Subcutaneous adipose tissue (tissue), 4 donors: ENCODE results near the gene ASNSD1. TPM values are rescaled to one million over a fixed set of nuclear protein-coding genes. Genes with fewer than 3 reads are reported as not detected.

Source experiments
- CTCF ChIP-seq: fragments of 450-650 bp; IDR thresholded peaks from one replicate; pipeline ENCODE4 v1.5.1; 2016; ENCODE audit warnings: low read depth, mild to moderate bottlenecking, control low read depth, antibody characterized with exemption, moderate library complexity
- total RNA-seq, 4 donors: library from RNA; depleted of rRNA; stranded (reverse); fragments of >200 nt; gene quantifications; one replicate each; pipeline ENCODE4 v1.1.0, GENCODE V29; 2016

ASNSD1 gene
- total RNA-seq, 4 donors from 2014 or later, result 40.3 to 76.8 (median 48.0) TPM

GRCh38 chr2:189702071-189702470 is 40.8 kb downstream of the ASNSD1 start:
- no peak for TF ChIP-seq CTCF

- no peak for TF ChIP-seq CTCF
Measured at GRCh38 chr2:189709501-189710221, 48.4 kb downstream of the ASNSD1 start.

GRCh38 chr2:189719571-189719970 is 58.3 kb downstream of the ASNSD1 start:
- TF ChIP-seq CTCF, result no peak

Other genes starting within 250 kb of the ASNSD1 start
- gene WDR75, start 220.0 kb upstream of the ASNSD1 start, total RNA-seq, result 10 to 100 TPM; 37.7 to 48.8 (median 42.2) TPM
- gene SLC40A1, start 80.7 kb upstream of the ASNSD1 start, total RNA-seq, result 10 to 100 TPM; 54.6 to 78.4 (median 58.2) TPM
- 10 to 100 TPM; 13.2 to 18.1 (median 15.6) TPM for gene ANKAR, start 13.2 kb downstream of the ASNSD1 start, total RNA-seq
- 1 to 10 TPM; 2.8 to 8.7 (median 7.2) TPM for gene OSGEPL1, start 101.3 kb downstream of the ASNSD1 start, total RNA-seq
- gene ORMDL1, start 122.9 kb downstream of the ASNSD1 start, total RNA-seq, result 100 to 1,000 TPM; 117 to 193 (median 126) TPM
- gene PMS1, start 123.0 kb downstream of the ASNSD1 start, total RNA-seq, result 10 to 100 TPM; 16.7 to 36.9 (median 22.6) TPM